GM23338 (cell line): ENCODE results near the gene SHLD3. TPM values are rescaled to one million over a fixed set of nuclear protein-coding genes. Genes with fewer than 3 reads are reported as not detected.

Source experiments
- ATAC-seq: fragments of 200-7000 bp; cut with Tn5 transposase; 3 replicates; pipeline ENCODE4 v1.9.1; 2020
- DNase-seq: peaks from one replicate; pipeline ENCODE4 v3.0.0-alpha.2; 2015; ENCODE audit warnings: low spot score
- H2AFZ ChIP-seq: fragments of 200-600 bp; sonication (generic); 2 replicates; pipeline ENCODE4 v1.8.0; 2016; ENCODE audit warnings: antibody characterized with exemption, mild to moderate bottlenecking, moderate library complexity
- H3F3A ChIP-seq: fragments of 200-600 bp; sonication (generic); replicated peaks from 2 replicates; pipeline ENCODE4 v1.8.0; 2017; ENCODE audit warnings: antibody characterized with exemption, mixed run types, low read depth
- H3K27ac ChIP-seq: fragments of 200-600 bp; sonication (generic); 2 replicates; pipeline ENCODE4 v1.6.1; 2016; ENCODE audit warnings: low read depth
- H3K27me3 ChIP-seq: fragments of 200-600 bp; sonication (generic); 2 replicates; pipeline ENCODE4 v1.8.0; 2016; ENCODE audit warnings: mild to moderate bottlenecking, mixed run types, moderate library complexity; ENCODE audit not compliant: insufficient read depth
- H3K36me3 ChIP-seq: fragments of 200-600 bp; sonication (generic); 2 replicates; pipeline ENCODE4 v1.8.0; 2016; ENCODE audit warnings: mild to moderate bottlenecking; ENCODE audit not compliant: insufficient read depth
- H3K4me1 ChIP-seq: fragments of 200-600 bp; sonication (generic); 2 replicates; pipeline ENCODE4 v1.8.0; 2016; ENCODE audit warnings: mild to moderate bottlenecking, moderate library complexity; ENCODE audit not compliant: insufficient read depth
- H3K4me2 ChIP-seq: fragments of 200-600 bp; sonication (generic); 2 replicates; pipeline ENCODE4 v1.7.1; 2017; ENCODE audit warnings: mixed run types
- H3K4me3 ChIP-seq: fragments of 200-600 bp; sonication (generic); 2 replicates; pipeline ENCODE4 v1.6.1; 2016; ENCODE audit warnings: mixed run types
- H3K79me2 ChIP-seq: fragments of 200-600 bp; sonication (generic); replicated peaks from 2 replicates; pipeline ENCODE4 v1.8.0; 2017; ENCODE audit warnings: mild to moderate bottlenecking; ENCODE audit not compliant: insufficient read depth
- H3K9me2 ChIP-seq: fragments of 200-600 bp; sonication (generic); 2 replicates; pipeline ENCODE4 v1.8.0; 2017; ENCODE audit not compliant: insufficient read depth
- H4K20me1 ChIP-seq: fragments of 200-600 bp; sonication (generic); replicated peaks from 2 replicates; pipeline ENCODE4 v1.8.0; 2017; ENCODE audit warnings: mild to moderate bottlenecking; ENCODE audit not compliant: insufficient read depth
- H3K27ac Mint-ChIP-seq: 2 replicates; pipeline ENCODE4 v1.8.0; 2020; ENCODE audit warnings: inconsistent platforms, mild to moderate bottlenecking, moderate library complexity, mixed read lengths
- H3K27me3 Mint-ChIP-seq: 3 replicates; pipeline ENCODE4 v1.8.0; 2022; ENCODE audit warnings: low read depth, mild to moderate bottlenecking, moderate library complexity, mixed read lengths, inconsistent platforms; ENCODE audit not compliant: insufficient read depth, poor library complexity
- H3K36me3 Mint-ChIP-seq: 3 replicates; pipeline ENCODE4 v1.8.0; 2021; ENCODE audit warnings: low read depth, mild to moderate bottlenecking, inconsistent platforms, moderate library complexity, mixed read lengths
- H3K4me1 Mint-ChIP-seq: 3 replicates; pipeline ENCODE4 v1.8.0; 2020; ENCODE audit warnings: mild to moderate bottlenecking, inconsistent platforms, mixed read lengths
- H3K4me3 Mint-ChIP-seq: 3 replicates; pipeline ENCODE4 v1.8.0; 2021; ENCODE audit warnings: moderate library complexity, mild to moderate bottlenecking, inconsistent platforms, mixed read lengths
- H3K9me3 Mint-ChIP-seq: 3 replicates; pipeline ENCODE4 v1.8.0; 2020; ENCODE audit warnings: moderate library complexity, mild to moderate bottlenecking, inconsistent platforms, mixed read lengths
- CREB1 ChIP-seq: fragments of 250-450 bp; sonication (Bioruptor Pico); IDR thresholded peaks from 2 replicates; pipeline ENCODE4 v1.5.0; 2020; ENCODE audit warnings: low read depth, mild to moderate bottlenecking, moderate library complexity
- CTCF ChIP-seq, 2 experiments: fragments of 200-600 bp in 1 of 2; sonication (generic) in 1 of 2; conservative IDR thresholded peaks; 2 replicates each; pipeline versions ENCODE4 v1.5.1 to v1.6.1; 2016 to 2017; ENCODE audit warnings: antibody characterized with exemption in 2 of 2, low read depth in 2 of 2, mild to moderate bottlenecking in 2 of 2, moderate library complexity in 1 of 2
- EZH2 ChIP-seq: fragments of 200-600 bp; sonication (generic); IDR thresholded peaks from one replicate; pipeline ENCODE4 v1.8.0; 2017; ENCODE audit warnings: antibody characterized with exemption, mild to moderate bottlenecking, low read depth; ENCODE audit not compliant: unreplicated experiment
- EZH2phosphoT487 ChIP-seq: fragments of 200-600 bp; sonication (generic); IDR thresholded peaks from one replicate; pipeline ENCODE4 v1.8.1; 2018; ENCODE audit warnings: antibody characterized with exemption; ENCODE audit not compliant: unreplicated experiment
- JUNB ChIP-seq: IDR thresholded peaks from one replicate; pipeline ENCODE4 v1.6.1; 2016; ENCODE audit warnings: antibody characterized with exemption; ENCODE audit not compliant: unreplicated experiment
- NANOG ChIP-seq: IDR thresholded peaks from 2 replicates; pipeline ENCODE4 v1.6.1; 2016; ENCODE audit warnings: antibody characterized with exemption, borderline replicate concordance
- STAT1 ChIP-seq: IDR thresholded peaks from one replicate; pipeline ENCODE4 v1.6.1; 2016; ENCODE audit warnings: antibody characterized with exemption; ENCODE audit not compliant: unreplicated experiment
- ZNF114 ChIP-seq: fragments of 250-450 bp; sonication (Bioruptor Pico); IDR thresholded peaks from 2 replicates; pipeline ENCODE4 v1.5.0; 2020; ENCODE audit warnings: mild to moderate bottlenecking, moderate library complexity
- polyA plus RNA-seq: library from polyadenylated mRNA; unstranded; fragments of >200 nt; fragmentation: Nextera tagmentation; extraction: Ambion mirVana; gene quantifications from 2 replicates; pipeline ENCODE4 v1.2.1, GENCODE V29; 2016
- total RNA-seq: library from RNA; depleted of rRNA; stranded (reverse); fragments of >200 nt; shearing (Covaris generic); gene quantifications from 2 replicates; pipeline ENCODE4 v1.2.3, GENCODE V29; 2014
- TF ChIP-seq, protein P1 (sequence below): IDR thresholded peaks from one replicate; pipeline ENCODE4 v1.6.1; 2018; ENCODE audit warnings: antibody characterized with exemption; ENCODE audit not compliant: unreplicated experiment

Gene SHLD3
- total and polyA plus RNA-seq, 2 experiments from 2014 or later = 4.2 to 7.0 TPM

GRCh38 chr5:65668696-65669095 lies 43.9 kb downstream of the SHLD3 start (continued):
- TF ChIP-seq CTCF (conservative IDR thresholded peaks at IDR 0.05; ENCODE audit: low read depth in 2 of 2) (no peak), EZH2 (no peak), STAT1 (no peak), ZNF114 (no peak), EZH2phosphoT487 (no peak), JUNB (no peak), CREB1 (no peak)
- TF ChIP-seq, protein P1, sequence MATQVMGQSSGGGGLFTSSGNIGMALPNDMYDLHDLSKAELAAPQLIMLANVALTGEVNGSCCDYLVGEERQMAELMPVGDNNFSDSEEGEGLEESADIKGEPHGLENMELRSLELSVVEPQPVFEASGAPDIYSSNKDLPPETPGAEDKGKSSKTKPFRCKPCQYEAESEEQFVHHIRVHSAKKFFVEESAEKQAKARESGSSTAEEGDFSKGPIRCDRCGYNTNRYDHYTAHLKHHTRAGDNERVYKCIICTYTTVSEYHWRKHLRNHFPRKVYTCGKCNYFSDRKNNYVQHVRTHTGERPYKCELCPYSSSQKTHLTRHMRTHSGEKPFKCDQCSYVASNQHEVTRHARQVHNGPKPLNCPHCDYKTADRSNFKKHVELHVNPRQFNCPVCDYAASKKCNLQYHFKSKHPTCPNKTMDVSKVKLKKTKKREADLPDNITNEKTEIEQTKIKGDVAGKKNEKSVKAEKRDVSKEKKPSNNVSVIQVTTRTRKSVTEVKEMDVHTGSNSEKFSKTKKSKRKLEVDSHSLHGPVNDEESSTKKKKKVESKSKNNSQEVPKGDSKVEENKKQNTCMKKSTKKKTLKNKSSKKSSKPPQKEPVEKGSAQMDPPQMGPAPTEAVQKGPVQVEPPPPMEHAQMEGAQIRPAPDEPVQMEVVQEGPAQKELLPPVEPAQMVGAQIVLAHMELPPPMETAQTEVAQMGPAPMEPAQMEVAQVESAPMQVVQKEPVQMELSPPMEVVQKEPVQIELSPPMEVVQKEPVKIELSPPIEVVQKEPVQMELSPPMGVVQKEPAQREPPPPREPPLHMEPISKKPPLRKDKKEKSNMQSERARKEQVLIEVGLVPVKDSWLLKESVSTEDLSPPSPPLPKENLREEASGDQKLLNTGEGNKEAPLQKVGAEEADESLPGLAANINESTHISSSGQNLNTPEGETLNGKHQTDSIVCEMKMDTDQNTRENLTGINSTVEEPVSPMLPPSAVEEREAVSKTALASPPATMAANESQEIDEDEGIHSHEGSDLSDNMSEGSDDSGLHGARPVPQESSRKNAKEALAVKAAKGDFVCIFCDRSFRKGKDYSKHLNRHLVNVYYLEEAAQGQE = no peak

GRCh38 chr5:65672796-65673195 lies 48.0 kb downstream of the SHLD3 start:
- Histone ChIP-seq H2AFZ (no peak overlapping the region), H3K27ac (no peak overlapping the region), H3K79me2 (no peaks in the 10 kb centered on the region), H3K4me2 (no peak overlapping the region), H3K27me3 (no peaks in the 10 kb centered on the region), H3K4me1 (no peaks in the 10 kb centered on the region), H3K9me2 (no peaks in the 10 kb centered on the region), H3K4me3 (no peak overlapping the region), H3K36me3 (no peaks in the 10 kb centered on the region), H3F3A (no peaks in the 10 kb centered on the region), H4K20me1 (no peaks in the 10 kb centered on the region; the same call in 1 of the 2 replicates)
- TF ChIP-seq ZNF114 (no peak), STAT1 (no peak), EZH2 (no peak), JUNB (no peak)
- no peak for DNase-seq
- Mint-ChIP-seq H3K36me3 (no peaks in the 10 kb centered on the region), H3K4me1 (no peaks in the 10 kb centered on the region), H3K4me3 (no peak overlapping the region), H3K27ac (no peak overlapping the region), H3K27me3 (no peaks in the 10 kb centered on the region), H3K9me3 (no peaks in the 10 kb centered on the region)
- ATAC-seq = no peak

GRCh38 chr5:65674749-65675148 lies 49.9 kb downstream of the SHLD3 start:
- ATAC-seq = no peak
- Histone ChIP-seq H3K79me2 (no peaks in the 10 kb centered on the region), H3K36me3 (no peaks in the 10 kb centered on the region), H3K4me3 (no peak overlapping the region), H4K20me1 (peaks cover 3% of the 10 kb centered on the region; the same call in 1 of the 2 replicates), H3F3A (no peaks in the 10 kb centered on the region), H3K4me1 (no peaks in the 10 kb centered on the region), H3K27me3 (no peaks in the 10 kb centered on the region), H3K27ac (no peak overlapping the region), H3K4me2 (no peak overlapping the region), H2AFZ (no peak overlapping the region), H3K9me2 (no peaks in the 10 kb centered on the region)
- no peak overlapping the region for H3K4me3 Mint-ChIP-seq
- no peaks in the 10 kb centered on the region for H3K4me1 Mint-ChIP-seq
- no peak for DNase-seq
- no peak overlapping the region for H3K27ac Mint-ChIP-seq
- no peaks in the 10 kb centered on the region for H3K36me3 Mint-ChIP-seq
- no peaks in the 10 kb centered on the region for H3K9me3 Mint-ChIP-seq
- H3K27me3 Mint-ChIP-seq = no peaks in the 10 kb centered on the region
- TF ChIP-seq JUNB (no peak), EZH2phosphoT487 (no peak), EZH2 (no peak), CREB1 (no peak), NANOG (no peak), ZNF114 (no peak)
- TF ChIP-seq, protein P1 = no peak
